AG09319 (cell line): ENCODE measurements around the gene SCFD2.
"Not testable (repeated sequence)": the region's sequence is repeated elsewhere in the genome, so short reads cannot be mapped to it uniquely, and the experiment has no call there.

Experiments
- DNase-seq: peaks from one replicate; pipeline ENCODE4 v3.0.0-alpha.2; 2010; ENCODE audit warnings: low read depth; ENCODE audit errors: extremely low read depth
- TF ChIP-seq, protein P1 (sequence below): IDR thresholded peaks from 2 replicates; pipeline ENCODE4 v1.5.1; 2011; ENCODE audit warnings: low read depth, mild to moderate bottlenecking, inconsistent platforms, low read length, moderate library complexity

Gene SCFD2

DNA sequence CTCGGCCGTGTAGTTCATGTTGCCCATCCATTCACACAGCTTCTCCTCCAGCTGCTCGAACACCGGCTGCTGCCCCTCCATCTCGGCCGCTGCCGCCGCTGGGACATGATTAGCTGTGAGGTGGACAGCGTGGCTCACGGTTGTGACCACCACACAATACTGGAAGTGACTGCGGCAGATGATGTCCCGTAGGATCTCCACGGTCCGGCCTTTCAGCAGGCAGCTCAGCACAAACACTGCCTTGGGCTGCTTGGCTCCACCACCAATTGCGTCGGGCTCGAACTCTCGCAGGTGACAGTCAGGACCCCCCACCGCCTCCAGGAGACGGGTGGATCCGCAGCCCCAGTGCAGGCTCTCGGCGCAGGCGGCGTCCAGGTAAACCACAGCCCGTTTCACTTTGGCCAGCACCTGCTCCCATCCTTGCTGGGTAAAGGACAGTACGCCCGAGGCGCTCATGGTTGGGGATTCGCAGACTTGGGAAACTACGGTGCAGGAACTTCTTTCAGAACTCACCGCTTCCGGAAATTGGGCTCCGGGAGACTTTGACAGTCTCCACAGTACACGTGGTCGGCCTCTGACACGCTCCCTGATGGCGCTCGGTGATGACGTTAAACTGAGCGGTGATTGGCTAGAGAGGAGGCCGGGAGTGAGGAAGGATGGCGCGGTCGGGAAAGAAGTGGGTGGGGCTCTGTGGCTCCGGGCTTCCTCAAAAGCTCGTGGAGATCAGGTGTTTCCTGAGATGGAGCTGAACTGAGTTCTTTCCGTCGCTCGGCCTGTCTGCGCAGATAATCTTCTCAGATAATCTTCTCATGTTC lies at the start of gene SCFD2:
TSS of gene SCFD2 (minus strand) at position 576 of the 815 bp plus-strand sequence.
- TF ChIP-seq, protein P1, sequence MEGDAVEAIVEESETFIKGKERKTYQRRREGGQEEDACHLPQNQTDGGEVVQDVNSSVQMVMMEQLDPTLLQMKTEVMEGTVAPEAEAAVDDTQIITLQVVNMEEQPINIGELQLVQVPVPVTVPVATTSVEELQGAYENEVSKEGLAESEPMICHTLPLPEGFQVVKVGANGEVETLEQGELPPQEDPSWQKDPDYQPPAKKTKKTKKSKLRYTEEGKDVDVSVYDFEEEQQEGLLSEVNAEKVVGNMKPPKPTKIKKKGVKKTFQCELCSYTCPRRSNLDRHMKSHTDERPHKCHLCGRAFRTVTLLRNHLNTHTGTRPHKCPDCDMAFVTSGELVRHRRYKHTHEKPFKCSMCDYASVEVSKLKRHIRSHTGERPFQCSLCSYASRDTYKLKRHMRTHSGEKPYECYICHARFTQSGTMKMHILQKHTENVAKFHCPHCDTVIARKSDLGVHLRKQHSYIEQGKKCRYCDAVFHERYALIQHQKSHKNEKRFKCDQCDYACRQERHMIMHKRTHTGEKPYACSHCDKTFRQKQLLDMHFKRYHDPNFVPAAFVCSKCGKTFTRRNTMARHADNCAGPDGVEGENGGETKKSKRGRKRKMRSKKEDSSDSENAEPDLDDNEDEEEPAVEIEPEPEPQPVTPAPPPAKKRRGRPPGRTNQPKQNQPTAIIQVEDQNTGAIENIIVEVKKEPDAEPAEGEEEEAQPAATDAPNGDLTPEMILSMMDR, result no peak
- DNase-seq, result peak; percentile 90

DNA sequence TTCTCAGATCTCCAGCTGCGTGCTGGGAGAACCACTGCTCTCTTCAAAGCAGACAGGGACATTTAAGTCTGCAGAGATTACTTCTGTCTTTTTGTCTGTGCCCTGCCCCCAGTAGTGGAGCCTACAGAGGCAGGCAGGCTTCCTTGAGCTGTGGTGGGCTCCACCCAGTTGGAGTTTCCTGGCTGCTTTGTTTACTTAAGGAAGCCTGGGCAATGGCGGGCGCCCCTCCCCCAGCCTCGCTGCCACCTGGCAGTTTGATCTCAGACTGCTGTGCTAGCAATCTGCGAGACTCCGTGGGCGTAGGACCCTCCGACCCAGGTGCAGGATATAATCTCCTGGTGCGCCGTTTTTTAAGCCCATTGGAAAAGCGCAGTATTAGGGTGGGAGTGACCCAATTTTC lies 43.6 kb upstream of the SCFD2 start:
- DNase-seq, result not testable (repeated sequence)

DNA sequence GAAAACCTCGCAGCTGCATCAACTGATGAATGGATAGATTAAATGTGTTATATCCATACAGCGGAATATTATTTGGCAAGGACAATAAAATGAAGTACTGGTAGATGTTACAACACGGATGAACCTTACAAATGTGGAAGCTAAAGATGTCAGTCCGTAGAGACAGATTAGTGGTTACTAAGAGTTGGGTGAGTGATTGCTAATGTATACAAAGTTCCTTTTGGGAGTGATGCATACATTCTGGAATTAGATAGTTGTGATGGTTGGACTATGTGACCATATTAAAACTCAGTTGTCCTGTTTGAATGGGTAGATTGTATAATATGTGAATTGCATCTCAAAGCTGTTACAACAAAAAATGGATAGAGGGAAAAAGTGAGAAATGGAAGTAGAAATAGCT lies 14.4 kb upstream of the SCFD2 start:
- no peak for DNase-seq
- TF ChIP-seq, protein P1, result no peak

DNA sequence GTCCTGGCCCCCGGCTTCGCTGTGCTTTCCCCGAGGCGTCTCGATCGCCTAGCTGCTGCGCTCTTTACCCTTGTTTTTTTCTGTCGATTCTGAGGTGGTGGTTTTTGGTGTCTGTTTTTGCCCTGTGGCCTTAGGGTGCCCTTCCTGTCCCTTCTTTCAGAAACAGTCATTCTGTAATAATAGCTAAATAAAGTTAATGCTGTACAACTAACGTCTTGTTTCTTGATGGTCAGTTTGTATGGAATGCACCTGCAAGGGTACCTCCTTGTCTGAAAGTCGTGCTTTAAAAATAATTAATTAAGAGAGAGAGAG lies 12.3 kb upstream of the SCFD2 start:
- TF ChIP-seq, protein P1, result no peak
- DNase-seq, result no peak

DNA sequence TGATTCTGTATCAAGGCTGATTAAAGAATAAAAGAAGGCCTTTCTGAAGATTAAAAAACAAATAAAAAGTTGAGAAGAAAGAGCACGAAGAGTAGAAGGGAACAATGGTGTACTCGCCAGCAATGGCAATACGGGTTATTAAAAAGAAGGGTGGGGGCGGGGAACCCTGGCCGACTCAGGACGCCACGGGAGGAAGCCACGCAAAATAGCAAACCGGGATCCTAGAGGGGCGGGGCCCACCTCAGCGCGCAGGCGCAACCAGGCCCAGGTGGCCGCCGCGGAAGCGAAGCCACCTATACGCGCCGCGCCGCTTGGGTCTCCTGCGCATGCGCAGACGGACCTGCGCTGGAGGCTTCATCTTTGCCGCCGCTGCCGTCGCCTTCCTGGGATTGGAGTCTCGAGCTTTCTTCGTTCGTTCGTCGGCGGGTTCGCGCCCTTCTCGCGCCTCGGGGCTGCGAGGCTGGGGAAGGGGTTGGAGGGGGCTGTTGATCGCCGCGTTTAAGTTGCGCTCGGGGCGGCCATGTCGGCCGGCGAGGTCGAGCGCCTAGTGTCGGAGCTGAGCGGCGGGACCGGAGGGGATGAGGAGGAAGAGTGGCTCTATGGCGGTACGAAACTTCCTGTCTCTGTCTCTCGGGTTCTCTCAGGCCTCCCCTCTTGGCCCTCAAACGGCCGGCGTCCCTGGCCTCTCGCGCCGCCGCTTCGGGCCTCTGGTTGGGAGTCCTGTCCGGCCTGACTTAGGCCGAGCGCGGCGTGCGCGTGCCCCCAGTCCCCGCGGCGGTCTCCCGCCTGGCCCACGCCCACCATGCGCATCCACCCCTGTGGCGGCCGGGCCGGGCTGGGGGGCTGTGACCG lies 11.7 kb upstream of the SCFD2 start, which contains the start of gene FIP1L1:
TSS of gene FIP1L1 (plus strand) at position 323 of the 852 bp plus-strand sequence. CDS start at position 521, 198 bp downstream.
- TF ChIP-seq, protein P1, result no peak
- peak; percentile 82 for DNase-seq

DNA sequence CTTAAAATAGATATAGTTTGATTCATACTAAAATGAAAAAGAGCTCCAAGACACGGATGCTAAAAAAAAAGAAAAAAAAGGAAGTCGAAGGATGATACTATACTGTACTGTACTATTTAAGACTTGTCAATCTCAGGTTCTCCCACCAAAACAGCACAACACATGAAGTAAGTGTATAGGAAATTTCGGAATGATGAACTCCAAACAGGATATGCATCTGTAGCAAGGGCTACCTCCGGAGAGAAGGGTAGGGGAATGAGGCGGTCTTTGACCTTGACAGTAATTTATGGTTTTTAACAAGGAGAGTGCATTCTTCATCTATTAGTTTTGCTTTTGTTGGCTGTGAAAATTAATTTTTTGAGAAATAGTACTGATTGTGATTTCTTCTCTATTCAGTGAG lies 11.0 kb upstream of the SCFD2 start:
- TF ChIP-seq, protein P1, result no peak
- no peak for DNase-seq

DNA sequence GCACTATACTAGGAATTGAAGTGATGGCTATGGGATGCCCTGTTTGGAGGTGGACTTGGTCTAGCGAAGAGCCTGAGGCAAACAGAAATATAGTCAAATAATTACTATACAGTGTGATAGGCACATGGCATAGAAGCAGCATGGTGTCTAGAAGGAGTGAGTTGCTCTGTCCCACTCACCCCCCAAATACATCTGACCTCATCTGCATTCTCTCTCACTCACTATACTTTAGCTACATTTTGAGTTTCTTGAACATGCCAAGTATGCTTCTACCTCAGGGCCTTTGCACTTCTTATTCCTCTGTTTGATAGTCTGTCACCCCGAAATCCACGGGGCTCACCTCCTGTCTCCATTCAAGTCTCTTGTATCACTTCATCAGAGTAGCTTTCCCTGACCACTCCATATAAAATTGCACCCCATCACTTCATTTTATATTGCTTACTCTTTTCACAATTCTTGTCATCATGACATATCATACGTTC lies 9.0 kb upstream of the SCFD2 start:
- DNase-seq, result no peak
- TF ChIP-seq, protein P1, result no peak
